MCF 10A (cell line): ENCODE results near the gene COQ8A. TPM values are rescaled to one million over a fixed set of nuclear protein-coding genes. Genes with fewer than 3 reads are reported as not detected.

Experiments used
- Bru-seq: library from RNA; stranded (reverse); fragments of 400-500 nt; gene quantifications from one replicate; lab custom pipeline; 2021; lab: Mats Ljungman, UMichigan
- BruChase-seq, 2 experiments: library from RNA; stranded (reverse); fragments of 400-500 nt; gene quantifications; one replicate each; lab custom pipeline; 2021; lab: Mats Ljungman, UMichigan
- BruUV-seq: library from RNA; stranded (reverse); fragments of 400-500 nt; replicated peaks from 2 replicates; lab custom pipeline; 2021; lab: Mats Ljungman, UMichigan
- CTCF ChIA-PET: fragments of 300-600 bp; sonication (Branson Sonifier 250); formaldehyde crosslinking; extraction: SDS; loops from one replicate; lab custom pipeline; 2021; ENCODE audit warnings: antibody characterized with exemption, inconsistent platforms; lab: Yijun Ruan, JAX
- POLR2A ChIA-PET: fragments of 300-600, 350-650 bp; sonication (Branson Sonifier 250); formaldehyde crosslinking; extraction: SDS; loops from one replicate; lab custom pipeline; 2020; ENCODE audit warnings: antibody characterized with exemption, inconsistent platforms; lab: Yijun Ruan, JAX
- DNase-seq: peaks from one replicate; pipeline ENCODE4 v3.0.0-alpha.2; 2018; ENCODE audit not compliant: unreplicated experiment
- H3K27ac Mint-ChIP-seq: one replicate; pipeline ENCODE4 v1.8.0; 2022; ENCODE audit warnings: mild to moderate bottlenecking, low read depth, mixed read lengths; ENCODE audit not compliant: unreplicated experiment
- H3K27me3 Mint-ChIP-seq: one replicate; pipeline ENCODE4 v1.8.0; 2022; ENCODE audit warnings: mixed read lengths; ENCODE audit not compliant: insufficient read depth, unreplicated experiment
- H3K36me3 Mint-ChIP-seq: one replicate; pipeline ENCODE4 v1.8.0; 2022; ENCODE audit warnings: mild to moderate bottlenecking, moderate library complexity, mixed read lengths; ENCODE audit not compliant: insufficient read depth, unreplicated experiment
- H3K4me1 Mint-ChIP-seq: one replicate; pipeline ENCODE4 v1.8.0; 2022; ENCODE audit warnings: mixed read lengths; ENCODE audit not compliant: insufficient read depth, unreplicated experiment
- H3K4me3 Mint-ChIP-seq: one replicate; pipeline ENCODE4 v1.8.0; 2022; ENCODE audit warnings: mild to moderate bottlenecking, moderate library complexity, mixed read lengths; ENCODE audit not compliant: unreplicated experiment
- H3K9me3 Mint-ChIP-seq: one replicate; pipeline ENCODE4 v1.8.0; 2022; ENCODE audit warnings: mixed read lengths; ENCODE audit not compliant: unreplicated experiment
- intact Hi-C: fragments of 100-400 bp; cut with micrococcal nuclease; formaldehyde crosslinking; loops from 2 replicates; pipeline ENCODE4 v1.14.1; 2022
- long read RNA-seq: library from polyadenylated mRNA; stranded (forward); transcript quantifications from one replicate; pipeline ENCODE4 v2.0.0, GENCODE V29; 2022
- total RNA-seq: library from RNA; stranded (reverse); gene quantifications from 2 replicates; pipeline ENCODE4 v1.2.3, GENCODE V29; 2022
- TF ChIP-seq, protein P1 (sequence below): fragments of 200-600 bp; IDR thresholded peaks from one replicate; pipeline ENCODE4 v1.8.0; 2022; ENCODE audit warnings: antibody characterized with exemption, mild to moderate bottlenecking; ENCODE audit not compliant: unreplicated experiment

The COQ8A gene
- total RNA-seq (22.1 and 26.4 TPM in 2 replicates), Bru-seq, nascent RNA (percentile 58 among the genes with signal in this experiment), BruChase-seq, experiment 1, labeled RNA remaining after a 6-hour chase (percentile 63 among the genes with signal in this experiment), BruChase-seq, experiment 2, labeled RNA remaining after a 2-hour chase (percentile 65 among the genes with signal in this experiment)
- long read RNA-seq, transcript COQ8A-201 (15 exons, 2,872 nt): major isoform, 86 of 108 reads
- long read RNA-seq, partial matches to known transcripts: 8 of 108 reads
- long read RNA-seq, other reads (novel, unspliced or antisense): 14 of 108 reads

DNA sequence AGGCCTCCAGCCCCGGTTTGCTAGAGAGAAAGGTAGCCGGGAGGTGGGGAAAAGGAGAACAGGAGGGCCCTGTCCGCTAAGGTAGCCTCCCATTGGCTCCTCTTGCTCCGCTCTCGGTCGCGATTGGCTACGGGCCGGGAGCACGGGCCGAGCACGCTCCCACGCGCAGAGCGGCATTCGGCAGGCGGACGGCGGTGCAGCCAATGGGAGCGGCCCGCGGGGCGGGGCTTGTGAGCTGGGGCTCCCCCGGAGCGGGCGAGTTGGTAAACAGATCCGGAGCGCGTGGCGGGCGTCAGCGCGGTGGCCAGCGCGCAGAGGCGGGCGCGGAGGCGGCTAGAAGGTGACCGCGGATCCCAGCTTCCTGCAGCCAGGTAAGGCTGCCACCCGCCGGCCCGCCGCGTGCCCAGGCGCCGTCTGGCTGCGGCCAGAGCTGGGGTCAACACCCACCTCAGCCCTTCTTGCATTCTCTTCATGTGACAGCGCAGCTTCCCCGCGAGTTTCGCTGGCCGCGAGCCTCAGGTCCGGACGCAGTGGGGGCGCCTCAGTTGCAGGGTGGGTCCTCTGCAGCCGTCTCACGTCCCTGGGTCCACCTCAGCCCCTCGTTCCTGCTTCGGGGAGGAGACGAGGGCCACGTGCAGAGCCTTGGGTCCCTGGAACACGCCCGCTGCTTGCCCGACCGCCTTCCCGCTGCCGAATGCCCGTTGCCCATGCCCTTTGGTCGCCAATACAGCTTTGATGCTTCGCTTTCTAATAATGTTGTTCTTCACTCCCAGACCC lies at the start of gene COQ8A:
Gene COQ8A, plus strand, starts transcription at position 266 of the 777 bp plus-strand sequence. CDS start 21,092 bp downstream, outside the sequence.
- intact Hi-C loops: loop anchor here (1.0 kb wide), 1 partner anchor 497 kb away; no protein-coding TSS in a partner anchor
- Mint-ChIP-seq H3K9me3 (peaks cover 2% of the 10 kb centered on the region), H3K36me3 (no peaks in the 10 kb centered on the region), H3K27ac (peak within 1 kb of the TSS; percentile 93), H3K27me3 (no peaks in the 10 kb centered on the region), H3K4me3 (peak within 1 kb of the TSS; percentile 92), H3K4me1 (peaks cover 43% of the 10 kb centered on the region)
- DNase-seq: peak; percentile 100
- CTCF ChIA-PET: interaction anchor here (0.6 to 1.4 kb wide), 8 partner anchors 31 to 509 kb away, joined by 3 to 5 read pairs (median 4); no protein-coding TSS in a partner anchor
- BruUV-seq: no TSS peak
- POLR2A ChIA-PET: interaction anchor here (0.5 to 5.0 kb wide), 48 partner anchors 9 to 1546 kb away, joined by 3 to 47 read pairs (median 4); partner anchors contain the start of gene PSEN2
- TF ChIP-seq, protein P1, sequence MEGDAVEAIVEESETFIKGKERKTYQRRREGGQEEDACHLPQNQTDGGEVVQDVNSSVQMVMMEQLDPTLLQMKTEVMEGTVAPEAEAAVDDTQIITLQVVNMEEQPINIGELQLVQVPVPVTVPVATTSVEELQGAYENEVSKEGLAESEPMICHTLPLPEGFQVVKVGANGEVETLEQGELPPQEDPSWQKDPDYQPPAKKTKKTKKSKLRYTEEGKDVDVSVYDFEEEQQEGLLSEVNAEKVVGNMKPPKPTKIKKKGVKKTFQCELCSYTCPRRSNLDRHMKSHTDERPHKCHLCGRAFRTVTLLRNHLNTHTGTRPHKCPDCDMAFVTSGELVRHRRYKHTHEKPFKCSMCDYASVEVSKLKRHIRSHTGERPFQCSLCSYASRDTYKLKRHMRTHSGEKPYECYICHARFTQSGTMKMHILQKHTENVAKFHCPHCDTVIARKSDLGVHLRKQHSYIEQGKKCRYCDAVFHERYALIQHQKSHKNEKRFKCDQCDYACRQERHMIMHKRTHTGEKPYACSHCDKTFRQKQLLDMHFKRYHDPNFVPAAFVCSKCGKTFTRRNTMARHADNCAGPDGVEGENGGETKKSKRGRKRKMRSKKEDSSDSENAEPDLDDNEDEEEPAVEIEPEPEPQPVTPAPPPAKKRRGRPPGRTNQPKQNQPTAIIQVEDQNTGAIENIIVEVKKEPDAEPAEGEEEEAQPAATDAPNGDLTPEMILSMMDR: no peak

DNA sequence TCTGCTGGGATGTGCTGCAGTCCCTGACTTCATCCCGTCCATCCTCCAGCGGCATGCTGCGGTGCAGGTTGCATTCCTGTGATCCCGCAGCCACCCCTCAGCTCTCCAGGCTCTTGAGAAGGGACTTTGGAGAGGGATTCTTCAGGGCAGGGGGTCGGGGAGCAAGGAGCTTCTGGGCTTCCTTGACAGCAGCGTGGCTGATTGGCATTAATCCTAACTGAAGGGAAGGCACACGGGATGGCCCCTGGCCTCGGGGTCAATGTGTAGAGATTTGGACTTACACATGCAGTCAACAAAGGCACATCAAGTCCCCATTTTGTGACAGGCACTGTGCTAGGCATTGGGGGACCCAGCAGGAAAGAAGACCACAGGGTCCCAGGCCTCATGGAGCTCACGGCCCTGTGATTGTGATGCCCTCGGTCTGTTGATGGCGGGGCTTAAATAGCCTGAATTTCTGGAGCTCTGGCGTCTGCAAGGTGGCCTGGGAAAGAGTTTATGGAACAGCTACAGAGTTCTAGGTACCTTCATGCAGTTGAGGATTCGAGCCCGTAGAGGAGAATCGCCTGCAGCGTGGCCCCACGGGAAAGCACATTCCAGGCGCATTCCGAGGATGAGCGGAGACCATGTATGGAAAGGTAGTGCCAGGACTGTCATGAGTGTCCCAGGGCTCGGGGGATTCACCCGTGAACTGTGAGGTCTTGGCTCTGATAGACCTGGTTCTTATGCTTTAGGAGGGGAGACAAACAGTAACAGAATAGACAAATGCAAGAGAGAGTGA lies 49.6 kb upstream of the COQ8A start:
- Mint-ChIP-seq H3K9me3 (no peaks in the 10 kb centered on the region), H3K36me3 (peaks cover 24% of the 10 kb centered on the region), H3K4me3 (no peak overlapping the region), H3K4me1 (no peaks in the 10 kb centered on the region), H3K27ac (no peak overlapping the region), H3K27me3 (no peaks in the 10 kb centered on the region)
- ChIA-PET POLR2A (interaction anchor here (1.4 kb wide), 1 partner anchor 16 kb away, joined by 4 read pairs; no protein-coding TSS in a partner anchor), CTCF (interaction anchor here (0.6 kb wide), 1 partner anchor 101 kb away, joined by 5 read pairs; no protein-coding TSS in a partner anchor)
- DNase-seq: no peak
- TF ChIP-seq, protein P1: no peak
- intact Hi-C loops: no loop called here
- no TSS peak for BruUV-seq

DNA sequence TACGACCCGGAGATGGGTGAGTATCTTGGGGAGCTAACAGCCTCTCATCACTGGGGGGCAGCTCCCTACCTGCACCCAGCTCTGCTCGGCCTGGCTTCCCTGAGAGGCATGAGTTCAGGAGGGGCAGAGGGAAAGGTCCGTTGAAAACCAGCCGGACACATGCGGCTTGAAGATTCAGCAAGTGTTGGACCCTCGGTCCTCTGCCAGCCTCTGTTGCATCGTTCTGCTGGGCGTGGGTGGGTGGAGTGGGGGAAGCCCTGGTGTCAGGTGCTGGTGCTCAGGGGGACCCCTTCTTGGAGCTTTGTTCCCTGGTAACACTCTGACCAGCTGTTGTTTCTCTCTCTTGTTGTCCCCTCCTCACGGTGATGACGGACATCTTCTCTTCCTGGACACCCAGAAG lies 48.7 kb upstream of the COQ8A start:
- Mint-ChIP-seq H3K9me3 (no peaks in the 10 kb centered on the region), H3K4me3 (no peak overlapping the region), H3K27me3 (no peaks in the 10 kb centered on the region), H3K4me1 (no peaks in the 10 kb centered on the region), H3K27ac (no peak overlapping the region), H3K36me3 (peaks cover 29% of the 10 kb centered on the region)
- TF ChIP-seq, protein P1: no peak
- BruUV-seq: no TSS peak
- no peak for DNase-seq
- CTCF ChIA-PET: no interaction called here
- intact Hi-C loops: no loop called here
- POLR2A ChIA-PET: interaction anchor here (1.4 kb wide), 1 partner anchor 16 kb away, joined by 4 read pairs; no protein-coding TSS in a partner anchor
